HepG2 (cell line): ENCODE measurements around the gene FMN2. TPM values are rescaled to one million over a fixed set of nuclear protein-coding genes. Genes with fewer than 3 reads are reported as not detected.

Experiments used
- ATAC-seq: fragments of 200-7000 bp; cut with Tn5 transposase; 3 replicates; pipeline ENCODE4 v1.9.1; 2020; ENCODE audit warnings: mild to moderate bottlenecking, moderate library complexity
- BruUV-seq: library from RNA; stranded (reverse); fragments of 400-500 nt; replicated peaks from 2 replicates; lab custom pipeline; 2021; lab: Mats Ljungman, UMichigan
- CTCF ChIA-PET: fragments of 300-600 bp; formaldehyde crosslinking; extraction: SDS; loops from one replicate; lab custom pipeline; 2021; ENCODE audit warnings: low total read pairs, inconsistent platforms, low intra/inter-chr PET ratio; lab: Yijun Ruan, JAX
- POLR2A ChIA-PET: fragments of 350-600 bp; sonication (Branson Sonifier 250); formaldehyde crosslinking; loops from one replicate; lab custom pipeline; 2020; ENCODE audit warnings: antibody characterized with exemption, inconsistent platforms; lab: Yijun Ruan, JAX
- DNase-seq: peaks from one replicate; pipeline ENCODE4 v3.0.0-alpha.2; 2015; ENCODE audit warnings: low spot score
- FAIRE-seq: peaks from 3 replicates; lab custom pipeline; 2011; peaks lifted over from hg19 to GRCh38; lab: Jason Lieb, UNC
- H2AFZ ChIP-seq: one replicate; pipeline ENCODE4 v1.6.1; 2011; ENCODE audit warnings: low read length, inconsistent platforms
- H3K27ac ChIP-seq: fragments of 300-600 bp; 3 replicates; pipeline ENCODE4 v1.8.0; 2011; ENCODE audit warnings: mixed run types, mild to moderate bottlenecking, mixed read lengths, low read length, inconsistent platforms; ENCODE audit not compliant: insufficient read depth; ENCODE audit errors: extremely low read length
- H3K27me3 ChIP-seq, 2 experiments: fragments of 200-600 bp in 1 of 2; 2 replicates in 1 of 2; 3 replicates in 1 of 2; pipeline versions ENCODE4 v1.6.0 to v1.8.0; 2011; ENCODE audit warnings: low read length in 2 of 2, mild to moderate bottlenecking in 2 of 2, moderate library complexity in 2 of 2, inconsistent platforms in 1 of 2; ENCODE audit not compliant: insufficient read depth in 2 of 2, control insufficient read depth in 1 of 2
- H3K36me3 ChIP-seq, 2 experiments: fragments of 200-600 bp in 1 of 2; replicated peaks in 1 of 2; 2 replicates in 1 of 2; 3 replicates in 1 of 2; pipeline versions ENCODE4 v1.5.1 to v1.8.0; 2011; ENCODE audit warnings: low read length in 2 of 2, inconsistent platforms in 1 of 2; ENCODE audit not compliant: insufficient read depth in 2 of 2, control insufficient read depth in 1 of 2
- H3K4me1 ChIP-seq: 2 replicates; pipeline ENCODE4 v1.5.1; 2012; ENCODE audit warnings: low read length, inconsistent platforms; ENCODE audit not compliant: insufficient read depth
- H3K4me2 ChIP-seq: 2 replicates; pipeline ENCODE4 v1.6.0; 2011; ENCODE audit warnings: low read depth, low read length, inconsistent platforms
- H3K4me3 ChIP-seq, 3 experiments: fragments of 200-600 bp in 1 of 3; sonication (generic), shearing (Covaris generic) in 1 of 3; replicated peaks in 1 of 3; 2 replicates each; pipeline ENCODE4 v1.5.1; 2011 to 2016; ENCODE audit warnings: low read length in 3 of 3, inconsistent platforms in 2 of 3, low read depth in 2 of 3, mild to moderate bottlenecking in 2 of 3, control low read depth in 1 of 3, mixed read lengths in 1 of 3; ENCODE audit not compliant: insufficient read depth in 1 of 3
- H3K79me2 ChIP-seq: one replicate; pipeline ENCODE4 v1.6.1; 2011; ENCODE audit warnings: low read length, inconsistent platforms; ENCODE audit not compliant: insufficient read depth
- H3K9ac ChIP-seq: 2 replicates; pipeline ENCODE4 v1.6.0; 2011; ENCODE audit warnings: mild to moderate bottlenecking, low read depth, low read length, inconsistent platforms; ENCODE audit not compliant: insufficient read depth
- H3K9me3 ChIP-seq: 2 replicates; pipeline ENCODE4 v1.5.1; 2012; ENCODE audit warnings: mild to moderate bottlenecking, low read length
- H4K20me1 ChIP-seq: 2 replicates; pipeline ENCODE4 v1.6.0; 2011; ENCODE audit warnings: inconsistent platforms, mild to moderate bottlenecking, low read length, moderate library complexity; ENCODE audit not compliant: insufficient read depth
- ARID2 ChIP-seq: sonication (generic); formaldehyde crosslinking; IDR thresholded peaks from 2 replicates; pipeline ENCODE4 v1.8.1; 2022; ENCODE audit warnings: mild to moderate bottlenecking, missing genetic modification reagents, borderline replicate concordance
- CBX2 ChIP-seq, 2 experiments: fragments of 200-600 bp in 1 of 2; sonication (generic); formaldehyde crosslinking in 1 of 2; IDR thresholded peaks; 2 replicates each; pipeline versions ENCODE4 v1.7.0 to v1.8.1; 2018 to 2022; ENCODE audit warnings: low read depth in 2 of 2, low read length in 1 of 2, mild to moderate bottlenecking in 1 of 2, missing genetic modification reagents in 1 of 2
- GLI4 ChIP-seq: sonication (generic); formaldehyde crosslinking; IDR thresholded peaks from 2 replicates; pipeline ENCODE4 v1.5.1; 2020; ENCODE audit warnings: missing genetic modification reagents, mild to moderate bottlenecking, moderate library complexity, borderline replicate concordance
- MAFF ChIP-seq: IDR thresholded peaks from 2 replicates; pipeline ENCODE4 v1.6.1; 2011; ENCODE audit warnings: low read depth, low read length, improper control_type of control experiment
- MAFK ChIP-seq, 2 experiments: IDR thresholded peaks in 1 of 2; conservative IDR thresholded peaks in 1 of 2; 2 replicates each; pipeline ENCODE4 v1.6.1; 2011; ENCODE audit warnings: improper control_type of control experiment in 2 of 2, low read length in 2 of 2
- NFRKB ChIP-seq: fragments of 450-650 bp; IDR thresholded peaks from 2 replicates; pipeline ENCODE4 v1.6.1; 2017
- SRY ChIP-seq: sonication (generic); formaldehyde crosslinking; IDR thresholded peaks from 2 replicates; pipeline ENCODE4 v1.8.0; 2022; ENCODE audit warnings: mild to moderate bottlenecking, missing genetic modification reagents
- U2AF1 ChIP-seq: fragments of 200-400 bp; formaldehyde crosslinking; optimal IDR thresholded peaks from 2 replicates; pipeline ENCODE3; 2017; ENCODE audit warnings: mild to moderate bottlenecking, low read depth, low read length
- ZBTB3 ChIP-seq: sonication (generic); formaldehyde crosslinking; IDR thresholded peaks from 2 replicates; pipeline ENCODE4 v1.4.0; 2020; ENCODE audit warnings: low read depth, mild to moderate bottlenecking, moderate library complexity, missing genetic modification reagents, borderline replicate concordance
- ZMYM2 ChIP-seq: sonication (generic); formaldehyde crosslinking; IDR thresholded peaks from 2 replicates; pipeline ENCODE4 v1.8.0; 2022; ENCODE audit warnings: mild to moderate bottlenecking, missing genetic modification reagents
- ZNF235 ChIP-seq: sonication (generic); formaldehyde crosslinking; IDR thresholded peaks from 2 replicates; pipeline ENCODE4 v1.8.1; 2023; ENCODE audit warnings: mild to moderate bottlenecking, missing genetic modification reagents, borderline replicate concordance
- ZNF24 ChIP-seq: fragments of 450-650 bp; IDR thresholded peaks from 2 replicates; pipeline ENCODE4 v1.6.1; 2017; ENCODE audit warnings: antibody characterized with exemption, mild to moderate bottlenecking
- ZNF296 ChIP-seq: sonication (generic); formaldehyde crosslinking; conservative IDR thresholded peaks from 2 replicates; pipeline ENCODE4 v1.5.0; 2020; ENCODE audit warnings: mild to moderate bottlenecking, missing genetic modification reagents
- ZNF562 ChIP-seq: sonication (generic); formaldehyde crosslinking; IDR thresholded peaks from 2 replicates; pipeline ENCODE4 v1.8.0; 2022; ENCODE audit warnings: missing genetic modification reagents, borderline replicate concordance
- WGBS: methylation state at CpG from one replicate; pipeline ENCODE4 v1.1.6; 2017; ENCODE audit warnings: low lambda C conversion rate; 5-methylcytosine and 5-hydroxymethylcytosine counted together
- in situ Hi-C: cut with HindIII; loops from 2 replicates; pipeline ENCODE4 v1.10.0; 2017; ENCODE audit warnings: low pct_unique_long_range_greater_than_20kb; ENCODE audit not compliant: extremely low pct_ligation_motif_present
- intact Hi-C: fragments of 100-400 bp; cut with micrococcal nuclease; formaldehyde crosslinking; loops from one replicate; pipeline ENCODE4 v1.10.0; 2022; ENCODE audit not compliant: unreplicated experiment
- polyA plus RNA-seq, 8 experiments: library from polyadenylated mRNA; depleted of rRNA in 3 of 8; stranded (reverse) in 7 of 8; unstranded in 1 of 8; fragments of >200 nt; fragmentation: Illumina TruSeq in 4 of 8; extraction: Trizol in 4 of 8; gene quantifications; 2 replicates each; pipeline versions ENCODE4 v1.2.1 to v1.2.3, GENCODE V29; 2011 to 2016; ENCODE audit warnings: low read depth in 4 of 8, missing spikeins in 1 of 8, mixed read lengths in 1 of 8; ENCODE audit not compliant: insufficient read depth in 1 of 8
- total RNA-seq, 5 experiments: library from RNA; depleted of rRNA; stranded (reverse); fragments of >200 nt; fragmentation: Illumina TruSeq; extraction: Trizol; gene quantifications; 2 replicates each; pipeline ENCODE4 v1.2.3, GENCODE V29; 2016; ENCODE audit warnings: low read depth in 1 of 5
- TF ChIP-seq, protein P1 (sequence below): sonication (generic); formaldehyde crosslinking; IDR thresholded peaks from 2 replicates; pipeline ENCODE4 v1.5.1; 2020; ENCODE audit warnings: missing genetic modification reagents, mild to moderate bottlenecking, borderline replicate concordance
- TF ChIP-seq, protein P2 (sequence below): sonication (generic); formaldehyde crosslinking; IDR thresholded peaks from 2 replicates; pipeline ENCODE4 v1.4.0; 2020; ENCODE audit warnings: missing genetic modification reagents

FMN2 gene
- total and polyA plus RNA-seq, 2 of the 13 experiments (the other 11 are each of a cell fraction or from before 2014, with no cell fraction given) = not detected

DNA sequence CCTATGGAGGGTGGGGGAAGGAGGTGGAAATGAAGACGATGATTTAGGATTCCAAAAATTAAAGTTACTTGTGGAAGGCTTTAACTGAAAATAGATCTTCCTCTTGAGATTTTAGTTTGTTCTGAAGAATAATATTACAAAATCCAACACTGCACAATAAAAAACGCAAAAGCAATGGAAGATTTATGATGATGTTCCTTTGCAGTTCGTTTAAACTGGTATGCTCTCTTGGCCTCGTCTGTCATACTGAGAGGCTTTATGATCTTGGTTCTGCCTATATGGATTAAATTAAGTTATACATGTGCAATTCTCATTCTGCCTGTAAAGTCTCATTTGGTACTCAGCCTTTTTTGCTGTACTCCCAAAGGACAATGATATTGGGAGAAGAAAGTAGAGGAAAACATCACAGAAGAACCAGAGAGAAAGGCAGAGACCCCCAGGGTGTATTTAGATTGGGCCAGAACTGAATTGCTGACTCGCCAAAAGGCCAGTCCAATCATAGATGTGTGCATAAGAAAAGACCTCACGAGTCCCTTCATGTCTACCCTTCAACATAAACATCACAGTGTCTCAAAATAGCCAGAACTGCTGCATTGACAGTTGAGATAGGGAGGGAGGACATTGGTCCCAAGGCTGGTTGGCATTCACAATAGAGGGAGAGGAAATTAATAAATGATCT, 331.7 kb downstream of the FMN2 start:
- Histone ChIP-seq H2AFZ (no peak overlapping the region), H3K9ac (no peak overlapping the region), H3K79me2 (no peaks in the 10 kb centered on the region), H3K9me3 (no peaks in the 10 kb centered on the region), H3K4me3 (no peak overlapping the region), H3K27ac (no peak overlapping the region), H3K4me1 (no peaks in the 10 kb centered on the region), H3K4me2 (no peak overlapping the region), H3K36me3 (no peaks in the 10 kb centered on the region), H3K27me3 (no peaks in the 10 kb centered on the region; a peak in 1 of 5 replicates), H4K20me1 (no peaks in the 10 kb centered on the region)
- no peak for ATAC-seq
- no peak for DNase-seq
- ChIA-PET POLR2A (no interaction called here), CTCF (no interaction called here)
- no TSS peak for BruUV-seq
- in situ Hi-C loops = no loop called here
- intact Hi-C loops = no loop called here
- TF ChIP-seq MAFF (peak; percentile 37; the same call in 1 of the 2 replicates), SRY (no peak), MAFK (conservative IDR thresholded peaks at IDR 0.05 in 1 of 2, IDR thresholded peaks at IDR 0.05 in 1 of 2; ENCODE audit: low read length in 2 of 2) (peak; percentile 17 to 65; a peak in 2 of 4 replicates)
- WGBS = 2% methylated on average over 6 of the region's 6 CpGs
- FAIRE-seq = no peak

DNA sequence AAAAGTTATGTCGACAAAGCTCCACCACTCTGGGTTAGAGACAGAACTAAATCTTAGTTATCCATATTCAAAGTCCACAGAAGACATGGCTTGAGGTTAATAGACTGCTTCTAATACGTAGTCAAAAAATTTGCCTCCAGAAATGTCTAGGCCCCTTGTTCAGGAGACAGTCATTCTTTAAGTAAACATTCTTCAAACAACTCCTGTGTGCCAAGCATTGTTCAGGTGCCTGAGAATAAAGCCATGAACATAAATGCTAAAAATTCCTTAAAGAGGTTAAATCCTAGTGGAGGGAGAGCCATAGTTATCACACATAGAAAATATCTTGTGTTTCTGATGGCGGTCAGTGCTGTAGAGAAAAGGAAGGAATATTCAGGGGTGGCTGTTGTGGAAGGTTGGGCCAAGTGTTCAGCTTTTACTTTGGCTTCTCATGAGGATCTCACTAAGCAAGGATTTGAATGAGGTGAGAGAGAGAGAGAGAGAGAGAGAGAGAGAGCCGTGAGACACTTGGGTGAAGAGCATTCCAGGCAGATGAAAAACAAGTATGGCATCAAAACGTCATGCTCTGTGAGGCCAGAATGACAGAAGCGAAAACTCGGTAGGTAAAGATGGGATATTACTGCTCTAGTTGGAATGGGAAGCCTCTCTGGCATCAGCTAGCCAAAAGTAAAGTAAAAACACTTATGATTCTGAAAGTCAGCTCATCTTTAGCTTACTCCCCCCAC, 333.2 kb downstream of the FMN2 start:
- DNase-seq = no peak
- TF ChIP-seq ZNF24 (no peak), ZBTB3 (CRISPR knock-in tag) (no peak), ZNF562 (CRISPR knock-in tag) (no peak), ZNF235 (no peak), ZMYM2 (CRISPR knock-in tag) (no peak), ARID2 (CRISPR knock-in tag) (no peak), NFRKB (no peak), CBX2 (IDR thresholded peaks at IDR 0.05; ENCODE audit: low read depth, low read length) (no peak), CBX2 (CRISPR knock-in tag; IDR thresholded peaks at IDR 0.05; ENCODE audit: low read depth) (no peak), ZNF296 (CRISPR knock-in tag) (no peak), U2AF1 (no peak), GLI4 (no peak)
- TF ChIP-seq, protein P1, sequence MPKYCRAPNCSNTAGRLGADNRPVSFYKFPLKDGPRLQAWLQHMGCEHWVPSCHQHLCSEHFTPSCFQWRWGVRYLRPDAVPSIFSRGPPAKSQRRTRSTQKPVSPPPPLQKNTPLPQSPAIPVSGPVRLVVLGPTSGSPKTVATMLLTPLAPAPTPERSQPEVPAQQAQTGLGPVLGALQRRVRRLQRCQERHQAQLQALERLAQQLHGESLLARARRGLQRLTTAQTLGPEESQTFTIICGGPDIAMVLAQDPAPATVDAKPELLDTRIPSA (CRISPR knock-in tag) = no peak
- TF ChIP-seq, protein P2, sequence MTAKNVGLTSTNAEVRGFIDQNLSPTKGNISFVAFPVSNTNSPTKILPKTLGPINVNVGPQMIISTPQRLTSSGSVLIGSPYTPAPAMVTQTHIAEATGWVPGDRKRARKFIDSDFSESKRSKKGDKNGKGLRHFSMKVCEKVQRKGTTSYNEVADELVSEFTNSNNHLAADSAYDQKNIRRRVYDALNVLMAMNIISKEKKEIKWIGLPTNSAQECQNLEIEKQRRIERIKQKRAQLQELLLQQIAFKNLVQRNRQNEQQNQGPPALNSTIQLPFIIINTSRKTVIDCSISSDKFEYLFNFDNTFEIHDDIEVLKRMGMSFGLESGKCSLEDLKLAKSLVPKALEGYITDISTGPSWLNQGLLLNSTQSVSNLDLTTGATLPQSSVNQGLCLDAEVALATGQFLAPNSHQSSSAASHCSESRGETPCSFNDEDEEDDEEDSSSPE (CRISPR knock-in tag) = no peak

More for the DNA sequence above, 333.2 kb downstream of the FMN2 start:
- Histone ChIP-seq H3K36me3 (no peaks in the 10 kb centered on the region), H3K4me2 (no peak overlapping the region), H3K9ac (no peak overlapping the region), H2AFZ (no peak overlapping the region), H3K27ac (no peak overlapping the region), H3K4me3 (no peak overlapping the region), H3K79me2 (no peaks in the 10 kb centered on the region), H3K4me1 (no peaks in the 10 kb centered on the region), H4K20me1 (no peaks in the 10 kb centered on the region), H3K27me3 (no peaks in the 10 kb centered on the region; a peak in 1 of 5 replicates), H3K9me3 (no peaks in the 10 kb centered on the region)
- CTCF ChIA-PET = no interaction called here
- intact Hi-C loops (no loop called here), in situ Hi-C loops (no loop called here)
- ATAC-seq = no peak
- FAIRE-seq = no peak
- 3% methylated on average over 7 of the region's 7 CpGs for WGBS
- BruUV-seq = no TSS peak
- POLR2A ChIA-PET = no interaction called here
